Measurements from ENCODE around the gene DHX30. TPM values are rescaled to one million over a fixed set of nuclear protein-coding genes. Genes with fewer than 3 reads are reported as not detected.
"Not testable (repeated sequence)": the region's sequence is repeated elsewhere in the genome, so short reads cannot be mapped to it uniquely, and the experiment has no call there.

The DHX30 gene
- total RNA-seq, 3 donors from 2014 or later (not counting 1 experiment from before 2014, with no cell fraction given): 72.0 to 83.4 (median 82.1) TPM

DNA sequence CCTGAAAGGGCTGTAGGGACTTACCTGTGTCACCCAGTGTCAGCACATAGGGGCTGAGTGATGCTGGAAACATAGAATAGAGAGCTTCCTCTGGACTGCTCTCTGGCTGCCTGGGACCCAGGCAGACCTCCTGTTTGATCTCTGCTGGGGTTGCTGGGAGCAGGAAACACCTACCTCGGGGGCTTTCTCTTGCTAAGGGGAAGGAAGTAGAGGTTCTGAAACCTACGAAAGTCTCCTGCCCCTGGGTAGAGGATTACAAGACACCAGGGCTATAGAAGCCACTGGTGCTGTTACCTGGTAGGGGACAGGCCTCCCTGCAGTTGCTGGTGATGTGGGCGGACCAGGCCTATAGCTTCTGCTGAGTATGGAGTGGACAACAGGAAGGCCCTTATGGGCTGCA is 81.7 kb downstream of the DHX30 start:
- no peaks in the 10 kb centered on the region for H3K36me3 Mint-ChIP-seq
- Histone ChIP-seq H3K9me3 (ENCODE audit: control insufficient read depth, insufficient read depth, low read length) (no peaks in the 10 kb centered on the region), H3K4me3 (ENCODE audit: low read length) (no peak overlapping the region), H3K27me3 (ENCODE audit: control insufficient read depth, insufficient read depth, low read length) (no peaks in the 10 kb centered on the region), H3K4me1 (ENCODE audit: control insufficient read depth, insufficient read depth, low read length) (no peaks in the 10 kb centered on the region), H3K27ac (ENCODE audit: low read length) (no peak overlapping the region), H3K36me3 (ENCODE audit: control insufficient read depth, insufficient read depth, low read length) (peaks cover 3% of the 10 kb centered on the region)
- no peak overlapping the region for H3K27ac Mint-ChIP-seq
- no peak overlapping the region for H3K4me3 Mint-ChIP-seq
- peaks cover 0 to 5% of the 10 kb centered on the region in 2 donors for H3K4me1 Mint-ChIP-seq
- intact Hi-C loops (cut with micrococcal nuclease): no loop called here
- DNase-seq (no peak), ATAC-seq (no peak)
- 59% methylated on average over 3 of the region's 3 CpGs for WGBS (ENCODE audit: insufficient coverage)
- no peaks in the 10 kb centered on the region for H3K27me3 Mint-ChIP-seq (ENCODE audit: low read depth in 2 of 2)
- no peaks in the 10 kb centered on the region for H3K9me3 Mint-ChIP-seq
- TF ChIP-seq, protein P1, sequence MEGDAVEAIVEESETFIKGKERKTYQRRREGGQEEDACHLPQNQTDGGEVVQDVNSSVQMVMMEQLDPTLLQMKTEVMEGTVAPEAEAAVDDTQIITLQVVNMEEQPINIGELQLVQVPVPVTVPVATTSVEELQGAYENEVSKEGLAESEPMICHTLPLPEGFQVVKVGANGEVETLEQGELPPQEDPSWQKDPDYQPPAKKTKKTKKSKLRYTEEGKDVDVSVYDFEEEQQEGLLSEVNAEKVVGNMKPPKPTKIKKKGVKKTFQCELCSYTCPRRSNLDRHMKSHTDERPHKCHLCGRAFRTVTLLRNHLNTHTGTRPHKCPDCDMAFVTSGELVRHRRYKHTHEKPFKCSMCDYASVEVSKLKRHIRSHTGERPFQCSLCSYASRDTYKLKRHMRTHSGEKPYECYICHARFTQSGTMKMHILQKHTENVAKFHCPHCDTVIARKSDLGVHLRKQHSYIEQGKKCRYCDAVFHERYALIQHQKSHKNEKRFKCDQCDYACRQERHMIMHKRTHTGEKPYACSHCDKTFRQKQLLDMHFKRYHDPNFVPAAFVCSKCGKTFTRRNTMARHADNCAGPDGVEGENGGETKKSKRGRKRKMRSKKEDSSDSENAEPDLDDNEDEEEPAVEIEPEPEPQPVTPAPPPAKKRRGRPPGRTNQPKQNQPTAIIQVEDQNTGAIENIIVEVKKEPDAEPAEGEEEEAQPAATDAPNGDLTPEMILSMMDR (IDR thresholded peaks at IDR 0.05): no peak

DNA sequence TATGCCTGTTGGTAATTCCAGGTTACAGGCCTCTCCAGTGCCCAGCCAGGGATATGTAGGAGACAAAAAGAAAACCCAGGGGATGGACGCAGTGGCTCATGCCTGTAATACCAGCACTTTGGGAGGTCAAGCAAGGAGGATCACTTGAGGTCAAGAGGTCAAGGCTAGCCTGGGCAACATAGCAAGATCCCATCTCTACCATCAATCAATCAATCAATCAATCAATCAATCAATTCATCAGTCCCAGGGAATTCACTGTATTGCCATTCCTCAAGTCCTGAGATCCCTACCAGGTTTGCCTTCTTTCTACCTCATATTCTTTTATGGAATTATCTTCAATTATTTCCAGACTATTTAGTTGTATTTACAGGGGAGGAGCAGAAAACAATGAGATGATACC is 82.2 kb downstream of the DHX30 start:
- no peaks in the 10 kb centered on the region for H3K9me3 Mint-ChIP-seq
- H3K27ac Mint-ChIP-seq: no peak overlapping the region

DNA sequence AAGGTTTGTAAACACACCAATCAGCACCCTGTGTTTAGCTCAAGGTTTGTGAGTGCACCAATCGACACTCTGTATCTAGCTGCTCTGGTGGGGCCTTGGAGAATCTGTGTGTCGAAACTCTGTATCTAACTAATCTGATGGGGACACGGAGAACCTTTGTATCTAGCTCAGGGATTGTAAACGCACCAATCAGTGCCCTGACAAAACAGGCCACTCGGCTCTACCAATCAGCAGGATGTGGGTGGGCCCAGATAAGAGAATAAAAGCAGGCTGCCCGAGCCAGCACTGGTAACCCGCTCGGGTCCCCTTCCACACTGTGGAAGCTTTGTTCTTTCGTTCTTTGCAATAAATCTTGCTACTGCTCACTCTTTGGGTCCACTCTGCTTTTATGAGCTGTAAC is 85.1 kb downstream of the DHX30 start:
- H3K4me3 Mint-ChIP-seq; H3K4me3 ChIP-seq (ENCODE audit: low read length); H3K9me3 Mint-ChIP-seq; H3K27ac ChIP-seq (ENCODE audit: low read length); intact Hi-C loops (cut with micrococcal nuclease); H3K9me3 ChIP-seq (ENCODE audit: control insufficient read depth, insufficient read depth, low read length); H3K27ac Mint-ChIP-seq; H3K36me3 Mint-ChIP-seq; H3K4me1 Mint-ChIP-seq; H3K27me3 ChIP-seq (ENCODE audit: control insufficient read depth, insufficient read depth, low read length); DNase-seq; H3K4me1 ChIP-seq (ENCODE audit: control insufficient read depth, insufficient read depth, low read length); ATAC-seq; H3K27me3 Mint-ChIP-seq (ENCODE audit: low read depth in 2 of 2): not testable (repeated sequence)
- 79% methylated on average over 6 of the region's 9 CpGs for WGBS (ENCODE audit: insufficient coverage)
- peaks cover 19% of the 10 kb centered on the region for H3K36me3 ChIP-seq (ENCODE audit: control insufficient read depth, insufficient read depth, low read length)

More for the DNA sequence above, 82.2 kb downstream of the DHX30 start:
- 100% methylated on average over 1 of the region's 1 CpG for WGBS (ENCODE audit: insufficient coverage)
- no peak overlapping the region for H3K4me3 ChIP-seq (ENCODE audit: low read length)
- no peaks in the 10 kb centered on the region for H3K27me3 ChIP-seq (ENCODE audit: control insufficient read depth, insufficient read depth, low read length)
- H3K27ac ChIP-seq (ENCODE audit: low read length): no peak overlapping the region
- intact Hi-C loops (cut with micrococcal nuclease): no loop called here
- Mint-ChIP-seq H3K27me3 (ENCODE audit: low read depth in 2 of 2) (no peaks in the 10 kb centered on the region), H3K4me1 (peaks cover 0 to 5% of the 10 kb centered on the region in 2 donors), H3K4me3 (no peak overlapping the region), H3K36me3 (no peaks in the 10 kb centered on the region)
- no peaks in the 10 kb centered on the region for H3K4me1 ChIP-seq (ENCODE audit: control insufficient read depth, insufficient read depth, low read length)
- H3K36me3 ChIP-seq (ENCODE audit: control insufficient read depth, insufficient read depth, low read length): peaks cover 3% of the 10 kb centered on the region
- no peaks in the 10 kb centered on the region for H3K9me3 ChIP-seq (ENCODE audit: control insufficient read depth, insufficient read depth, low read length)
- no peak for DNase-seq
- no peak for ATAC-seq
- TF ChIP-seq, protein P1 (IDR thresholded peaks at IDR 0.05): no peak

DNA sequence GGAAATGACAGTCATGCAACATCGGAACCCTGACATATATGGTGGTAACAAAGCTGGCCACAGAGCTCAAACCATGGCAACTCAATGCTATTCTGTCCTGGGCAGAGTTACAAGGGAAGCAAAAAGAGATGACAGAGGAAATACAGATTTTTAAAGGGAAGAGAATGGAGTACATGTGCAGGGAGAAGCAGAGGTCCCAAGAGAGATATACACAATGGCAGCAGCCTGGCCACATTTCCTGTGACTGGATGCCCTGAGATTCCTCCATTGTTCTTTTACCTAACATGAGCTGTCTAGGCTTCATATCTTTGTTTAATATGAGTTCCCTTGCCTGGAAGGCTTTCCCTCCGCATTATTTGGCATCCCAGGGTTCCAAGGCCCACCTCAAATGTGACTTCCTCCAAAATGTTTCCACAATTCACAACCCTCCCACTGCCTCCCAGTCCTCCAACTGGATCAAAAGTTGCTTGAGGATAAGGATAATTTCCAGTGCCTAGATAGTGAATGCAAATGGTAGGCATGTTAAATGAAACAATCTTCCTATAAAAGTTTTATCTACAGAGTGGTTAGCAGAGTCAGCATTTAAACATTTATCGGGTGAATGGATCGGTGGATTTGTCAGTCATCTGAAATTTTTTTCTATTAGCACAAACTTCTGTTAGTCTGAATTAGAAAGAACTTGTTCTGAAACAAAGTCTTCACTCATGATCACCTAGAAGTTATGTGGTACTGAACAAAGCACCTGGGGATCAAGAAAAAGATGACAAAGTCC is 86.2 kb downstream of the DHX30 start:
- Mint-ChIP-seq H3K27ac (no peak overlapping the region), H3K4me1 (peaks cover 0 to 5% of the 10 kb centered on the region in 2 donors), H3K9me3 (no peaks in the 10 kb centered on the region), H3K36me3 (no peaks in the 10 kb centered on the region), H3K27me3 (ENCODE audit: low read depth in 2 of 2) (no peaks in the 10 kb centered on the region), H3K4me3 (no peak overlapping the region)
- Histone ChIP-seq H3K27me3 (ENCODE audit: control insufficient read depth, insufficient read depth, low read length) (no peaks in the 10 kb centered on the region), H3K4me1 (ENCODE audit: control insufficient read depth, insufficient read depth, low read length) (no peaks in the 10 kb centered on the region), H3K9me3 (ENCODE audit: control insufficient read depth, insufficient read depth, low read length) (no peaks in the 10 kb centered on the region), H3K27ac (ENCODE audit: low read length) (no peak overlapping the region), H3K36me3 (ENCODE audit: control insufficient read depth, insufficient read depth, low read length) (peaks cover 26% of the 10 kb centered on the region), H3K4me3 (ENCODE audit: low read length) (no peak overlapping the region)
- WGBS (ENCODE audit: insufficient coverage): 94% methylated on average over 2 of the region's 4 CpGs
- no peak for ATAC-seq
- intact Hi-C loops (cut with micrococcal nuclease): no loop called here
- DNase-seq: no peak
- TF ChIP-seq, protein P1 (IDR thresholded peaks at IDR 0.05): no peak
